WTC11 (cell line): ENCODE measurements around the gene KRTAP10-7. TPM values are rescaled to one million over a fixed set of nuclear protein-coding genes. Genes with fewer than 3 reads are reported as not detected.

Experiments
- ATAC-seq: fragments of 200-7000 bp; cut with Tn5 transposase; 2 replicates; pipeline ENCODE4 v1.10.0; 2021; ENCODE audit warnings: mild to moderate bottlenecking, moderate library complexity
- CTCF ChIA-PET: fragments of 300-600 bp; sonication (Branson Sonifier 250); formaldehyde crosslinking; loops from one replicate; lab custom pipeline; 2021; ENCODE audit warnings: antibody characterized with exemption; lab: Charles Lee
- POLR2A ChIA-PET: fragments of 350-600 bp; sonication (Branson Sonifier 250); formaldehyde crosslinking; loops from one replicate; lab custom pipeline; 2021; ENCODE audit warnings: antibody characterized with exemption; lab: Charles Lee
- DNase-seq: peaks from one replicate; pipeline ENCODE4 v3.0.0; 2021; ENCODE audit warnings: low spot score
- H3K27ac Mint-ChIP-seq: 2 replicates; pipeline ENCODE4 v1.8.0; 2021; ENCODE audit warnings: mixed read lengths
- H3K27me3 Mint-ChIP-seq: 2 replicates; pipeline ENCODE4 v1.8.0; 2021; ENCODE audit warnings: low read depth, mild to moderate bottlenecking, moderate library complexity, mixed read lengths
- H3K36me3 Mint-ChIP-seq: 2 replicates; pipeline ENCODE4 v1.8.0; 2021; ENCODE audit warnings: mixed read lengths
- H3K4me1 Mint-ChIP-seq: 2 replicates; pipeline ENCODE4 v1.8.0; 2022; ENCODE audit warnings: mixed read lengths
- H3K4me3 Mint-ChIP-seq: 2 replicates; pipeline ENCODE4 v1.8.0; 2021; ENCODE audit warnings: mild to moderate bottlenecking, moderate library complexity, mixed read lengths
- H3K9me3 Mint-ChIP-seq: 2 replicates; pipeline ENCODE4 v1.8.0; 2021; ENCODE audit warnings: mixed read lengths
- E2F4 ChIP-seq: sonication (generic); formaldehyde crosslinking; IDR thresholded peaks from 2 replicates; pipeline ENCODE4 v1.8.1; 2022; ENCODE audit warnings: low read depth, mild to moderate bottlenecking, moderate library complexity, missing genetic modification reagents, borderline replicate concordance
- ERG ChIP-seq: fragments of 250-450 bp; sonication (Bioruptor Pico); IDR thresholded peaks from 2 replicates; pipeline ENCODE4 v1.8.0; 2021; ENCODE audit warnings: mild to moderate bottlenecking
- FOXP4 ChIP-seq: sonication (generic); formaldehyde crosslinking; IDR thresholded peaks from 2 replicates; pipeline ENCODE4 v1.8.0; 2022; ENCODE audit warnings: mild to moderate bottlenecking, missing genetic modification reagents
- JAZF1 ChIP-seq: fragments of 250-450 bp; sonication (Bioruptor Pico); IDR thresholded peaks from 2 replicates; pipeline ENCODE4 v1.9.0; 2021; ENCODE audit warnings: moderate library complexity, mild to moderate bottlenecking, inconsistent platforms
- KAT7 ChIP-seq: sonication (generic); formaldehyde crosslinking; IDR thresholded peaks from 2 replicates; pipeline ENCODE4 v1.8.1; 2023; ENCODE audit warnings: missing genetic modification reagents, mild to moderate bottlenecking, borderline replicate concordance
- MLX ChIP-seq: sonication (generic); formaldehyde crosslinking; IDR thresholded peaks from 2 replicates; pipeline ENCODE4 v1.8.1; 2023; ENCODE audit warnings: mild to moderate bottlenecking, missing genetic modification reagents, moderate library complexity
- MYBL2 ChIP-seq: sonication (generic); formaldehyde crosslinking; IDR thresholded peaks from 2 replicates; pipeline ENCODE4 v1.8.1; 2023; ENCODE audit warnings: mild to moderate bottlenecking, moderate library complexity, missing genetic modification reagents
- NFATC4 ChIP-seq: fragments of 250-450 bp; sonication (Bioruptor Pico); IDR thresholded peaks from 2 replicates; pipeline ENCODE4 v1.9.0; 2021; ENCODE audit warnings: mild to moderate bottlenecking
- NFYB ChIP-seq: sonication (generic); formaldehyde crosslinking; conservative IDR thresholded peaks from 2 replicates; pipeline ENCODE4 v1.8.0; 2022; ENCODE audit warnings: low read depth, missing genetic modification reagents
- PRDM15 ChIP-seq: sonication (generic); formaldehyde crosslinking; IDR thresholded peaks from 2 replicates; pipeline ENCODE4 v1.8.0; 2022; ENCODE audit warnings: missing genetic modification reagents
- PREB ChIP-seq: sonication (generic); formaldehyde crosslinking; IDR thresholded peaks from 2 replicates; pipeline ENCODE4 v1.8.1; 2022; ENCODE audit warnings: mild to moderate bottlenecking, missing genetic modification reagents, moderate library complexity, borderline replicate concordance
- RELA ChIP-seq: sonication (generic); formaldehyde crosslinking; IDR thresholded peaks from 2 replicates; pipeline ENCODE4 v1.8.1; 2022; ENCODE audit warnings: missing genetic modification reagents, mild to moderate bottlenecking, borderline replicate concordance
- RORB ChIP-seq: fragments of 250-450 bp; sonication (Bioruptor Pico); IDR thresholded peaks from 2 replicates; pipeline ENCODE4 v1.9.0; 2021; ENCODE audit warnings: mild to moderate bottlenecking
- SMAD3 ChIP-seq: sonication (generic); formaldehyde crosslinking; IDR thresholded peaks from 2 replicates; pipeline ENCODE4 v1.8.0; 2022; ENCODE audit warnings: missing genetic modification reagents, mild to moderate bottlenecking, borderline replicate concordance
- SMAD4 ChIP-seq: sonication (generic); formaldehyde crosslinking; IDR thresholded peaks from 2 replicates; pipeline ENCODE4 v1.8.0; 2022; ENCODE audit warnings: mild to moderate bottlenecking, missing genetic modification reagents
- TEAD1 ChIP-seq: sonication (generic); formaldehyde crosslinking; IDR thresholded peaks from 2 replicates; pipeline ENCODE4 v1.8.0; 2022; ENCODE audit warnings: mild to moderate bottlenecking, missing genetic modification reagents
- ZBTB43 ChIP-seq: sonication (generic); formaldehyde crosslinking; IDR thresholded peaks from 2 replicates; pipeline ENCODE4 v1.8.1; 2023; ENCODE audit warnings: mild to moderate bottlenecking, missing genetic modification reagents
- ZNF121 ChIP-seq: sonication (generic); formaldehyde crosslinking; IDR thresholded peaks from 2 replicates; pipeline ENCODE4 v1.8.0; 2023; ENCODE audit warnings: missing genetic modification reagents
- ZNF219 ChIP-seq: sonication (generic); formaldehyde crosslinking; IDR thresholded peaks from 2 replicates; pipeline ENCODE4 v1.8.0; 2023; ENCODE audit warnings: missing genetic modification reagents, mild to moderate bottlenecking, borderline replicate concordance
- ZNF232 ChIP-seq: sonication (generic); formaldehyde crosslinking; IDR thresholded peaks from 2 replicates; pipeline ENCODE4 v1.8.0; 2022; ENCODE audit warnings: mild to moderate bottlenecking, missing genetic modification reagents
- ZNF263 ChIP-seq: sonication (generic); formaldehyde crosslinking; IDR thresholded peaks from 2 replicates; pipeline ENCODE4 v1.8.1; 2022; ENCODE audit warnings: low read depth, mild to moderate bottlenecking, moderate library complexity, missing genetic modification reagents
- ZNF416 ChIP-seq: fragments of 250-450 bp; sonication (Bioruptor Pico); IDR thresholded peaks from 2 replicates; pipeline ENCODE4 v1.9.0; 2021; ENCODE audit warnings: mild to moderate bottlenecking, inconsistent platforms
- ZNF671 ChIP-seq: fragments of 250-450 bp; sonication (Bioruptor Pico); IDR thresholded peaks from 2 replicates; pipeline ENCODE4 v1.8.0; 2021; ENCODE audit warnings: mild to moderate bottlenecking
- total RNA-seq: library from RNA; stranded (reverse); gene quantifications from 3 replicates; pipeline ENCODE4 v1.2.3, GENCODE V29; 2021

The KRTAP10-7 gene
- total RNA-seq, 1 experiment from 2014 or later, result not detected

GRCh38 chr21:44618504-44618903, 18.1 kb downstream of the KRTAP10-7 start:
- no peak overlapping the region for H3K4me3 Mint-ChIP-seq
- H3K27me3 Mint-ChIP-seq, result peaks cover 2% of the 10 kb centered on the region; the same call in 1 of the 2 replicates
- ChIA-PET CTCF (interaction anchor here (0.8 to 3.6 kb wide), 10 partner anchors 8 to 182 kb away, joined by 3 to 16 read pairs (median 4); partner anchors contain the start of genes KRTAP10-12, KRTAP10-5, KRTAP10-9 and TSPEAR), POLR2A (interaction anchor here (0.6 kb wide), 1 partner anchor 221 kb away, joined by 3 read pairs; no protein-coding TSS in a partner anchor)
- H3K4me1 Mint-ChIP-seq, result peaks cover 31% of the 10 kb centered on the region
- H3K27ac Mint-ChIP-seq, result no peak overlapping the region
- H3K9me3 Mint-ChIP-seq, result peaks cover 47% of the 10 kb centered on the region
- DNase-seq (peak; percentile 40), ATAC-seq (peak; percentile 81)
- TF ChIP-seq SMAD4 (CRISPR knock-in tag) (no peak), PREB (no peak), PRDM15 (no peak), KAT7 (CRISPR knock-in tag) (no peak), ZNF121 (CRISPR knock-in tag) (no peak), ZNF263 (no peak), ZNF416 (CRISPR knock-in tag) (no peak), RORB (CRISPR knock-in tag) (no peak), ERG (CRISPR knock-in tag) (no peak), SMAD3 (CRISPR knock-in tag) (no peak), FOXP4 (CRISPR knock-in tag) (no peak), ZBTB43 (CRISPR knock-in tag) (no peak), NFYB (no peak), ZNF671 (CRISPR knock-in tag) (no peak)
- H3K36me3 Mint-ChIP-seq, result peaks cover 33% of the 10 kb centered on the region

- TF ChIP-seq ZNF121 (CRISPR knock-in tag), result no peak
- no peak for TF ChIP-seq TEAD1 (CRISPR knock-in tag)
- TF ChIP-seq NFATC4, result no peak
- TF ChIP-seq SMAD4 (CRISPR knock-in tag), result no peak
- no peak for TF ChIP-seq RELA (CRISPR knock-in tag)
- no peak for TF ChIP-seq ZNF219 (CRISPR knock-in tag)
- no peak for TF ChIP-seq JAZF1
- TF ChIP-seq E2F4 (CRISPR knock-in tag), result no peak
- TF ChIP-seq MLX (CRISPR knock-in tag), result no peak
- no peak for TF ChIP-seq KAT7 (CRISPR knock-in tag)
- TF ChIP-seq PREB, result no peak
- no peak for TF ChIP-seq MYBL2
- no peak for TF ChIP-seq ZNF232 (CRISPR knock-in tag)
- Mint-ChIP-seq H3K9me3 (peaks cover 51% of the 10 kb centered on the region), H3K27ac (no peak overlapping the region), H3K4me1 (peaks cover 31% of the 10 kb centered on the region), H3K36me3 (peaks cover 37% of the 10 kb centered on the region), H3K27me3 (peaks cover 2% of the 10 kb centered on the region; the same call in 1 of the 2 replicates), H3K4me3 (no peak overlapping the region)
- ChIA-PET CTCF (interaction anchor here (0.8 to 3.6 kb wide), 10 partner anchors 8 to 182 kb away, joined by 3 to 16 read pairs (median 4); partner anchors contain the start of genes KRTAP10-12, KRTAP10-5, KRTAP10-9 and TSPEAR), POLR2A (interaction anchor here (0.6 kb wide), 1 partner anchor 220 kb away, joined by 3 read pairs; no protein-coding TSS in a partner anchor)
- ATAC-seq (no peak), DNase-seq (no peak)
These were observed 18.5 kb downstream of the KRTAP10-7 start for GRCh38 chr21:44618909-44619308.
